Measurements from ENCODE around the gene SUN2. TPM values are rescaled to one million over a fixed set of nuclear protein-coding genes. Genes with fewer than 3 reads are reported as not detected.

The SUN2 gene
- total and polyA plus RNA-seq, 2 of the 13 experiments (the other 11 are each of a cell fraction or from before 2014, with no cell fraction given), result 45.6 to 56.6 TPM

GRCh38 chr22:38782402-38783094 is 26.8 kb upstream of the SUN2 start (continued):
- TF ChIP-seq PREB (CRISPR knock-in tag; IDR thresholded peaks at IDR 0.05), result no peak

- no peak for ATAC-seq
- H3K9me3 ChIP-seq (ENCODE audit: low read length), result no peaks in the 10 kb centered on the region
- H3K4me2 ChIP-seq (ENCODE audit: low read depth, low read length), result no peak overlapping the region
- no peak for FAIRE-seq
- ChIA-PET CTCF (ENCODE audit: low intra/inter-chr PET ratio, low total read pairs) (no interaction called here), POLR2A (no interaction called here)
- DNase-seq (ENCODE audit: low spot score), result no peak
- BruUV-seq (replicated peaks), result no TSS peak
- no peaks in the 10 kb centered on the region for H3K27me3 ChIP-seq (ENCODE audit: control insufficient read depth in 1 of 2, insufficient read depth in 2 of 2, low read length in 2 of 2)
- no peaks in the 10 kb centered on the region for H3K79me2 ChIP-seq (ENCODE audit: insufficient read depth, low read length)
- H3K4me1 ChIP-seq (ENCODE audit: insufficient read depth, low read length), result no peaks in the 10 kb centered on the region
- TF ChIP-seq THAP7 (CRISPR knock-in tag; IDR thresholded peaks at IDR 0.05) (no peak), DR1 (CRISPR knock-in tag; IDR thresholded peaks at IDR 0.05) (no peak)
- WGBS (ENCODE audit: low lambda C conversion rate), result 91% methylated on average over 10 of the region's 13 CpGs
- no peak overlapping the region for H3K9ac ChIP-seq (ENCODE audit: insufficient read depth, low read depth, low read length)
- H2AFZ ChIP-seq (ENCODE audit: low read length), result no peak overlapping the region
- H4K20me1 ChIP-seq (ENCODE audit: insufficient read depth, low read length), result no peaks in the 10 kb centered on the region
- no peak overlapping the region for H3K27ac ChIP-seq (ENCODE audit: extremely low read length, insufficient read depth, low read length)
- intact Hi-C loops (cut with micrococcal nuclease; ENCODE audit: unreplicated experiment), result no loop called here
- in situ Hi-C loops (cut with HindIII; ENCODE audit: extremely low pct_ligation_motif_present, low pct_unique_long_range_greater_than_20kb), result no loop called here
- H3K4me3 ChIP-seq (replicated peaks in 1 of 3; ENCODE audit: insufficient read depth in 1 of 3, low read depth in 2 of 3, low read length in 3 of 3), result no peak overlapping the region
- no peaks in the 10 kb centered on the region for H3K36me3 ChIP-seq (replicated peaks in 1 of 2; ENCODE audit: control insufficient read depth in 1 of 2, insufficient read depth in 2 of 2, low read length in 2 of 2)
These were observed 25.2 kb upstream of the SUN2 start for GRCh38 chr22:38781033-38781432.

Measured in HepG2 (cell line).